CD4-positive, alpha-beta T cell treated with Interferon gamma for 1 hour (primary cell): Measurements from ENCODE around the gene KCNIP1.

Source experiments
- DNase-seq: peaks from one replicate; pipeline ENCODE4 v3.0.0-alpha.2; 2020

Gene KCNIP1

DNA sequence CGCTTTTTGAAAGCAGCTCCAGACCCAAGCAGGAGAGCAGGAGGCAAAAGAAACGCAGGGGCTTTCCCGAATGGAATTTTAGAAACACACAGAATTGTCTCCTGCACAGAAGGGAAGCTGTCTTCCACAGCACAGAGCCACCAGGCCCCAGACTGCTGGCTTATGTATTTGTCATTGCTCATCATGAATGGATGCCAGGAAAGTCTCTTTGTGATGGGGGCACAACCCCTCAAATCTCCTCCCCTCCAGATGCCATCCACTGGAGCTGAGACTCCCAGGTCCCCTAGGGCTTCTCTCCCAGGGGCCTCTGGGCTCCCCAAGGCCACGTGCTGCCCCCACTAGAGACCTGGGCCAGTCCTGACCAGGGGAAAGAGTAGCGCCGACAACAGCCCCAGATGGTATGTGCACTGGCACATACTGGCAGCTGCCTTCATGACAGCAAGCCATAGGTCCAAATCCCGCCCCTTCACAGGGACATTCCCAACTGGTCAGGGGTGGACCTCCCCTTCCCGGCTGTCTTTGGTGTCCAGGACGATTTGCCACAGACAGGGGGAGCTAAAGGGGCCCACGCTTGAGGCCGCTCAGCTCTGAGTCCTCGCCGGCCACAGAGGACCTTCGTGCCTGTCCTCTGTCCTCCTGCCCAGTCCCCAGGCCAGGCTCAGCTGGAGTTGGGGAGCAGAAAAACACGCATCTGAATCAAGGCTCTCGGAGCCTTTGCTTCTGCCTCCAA is 127.8 kb downstream of the KCNIP1 start:
- DNase-seq: no peak

DNA sequence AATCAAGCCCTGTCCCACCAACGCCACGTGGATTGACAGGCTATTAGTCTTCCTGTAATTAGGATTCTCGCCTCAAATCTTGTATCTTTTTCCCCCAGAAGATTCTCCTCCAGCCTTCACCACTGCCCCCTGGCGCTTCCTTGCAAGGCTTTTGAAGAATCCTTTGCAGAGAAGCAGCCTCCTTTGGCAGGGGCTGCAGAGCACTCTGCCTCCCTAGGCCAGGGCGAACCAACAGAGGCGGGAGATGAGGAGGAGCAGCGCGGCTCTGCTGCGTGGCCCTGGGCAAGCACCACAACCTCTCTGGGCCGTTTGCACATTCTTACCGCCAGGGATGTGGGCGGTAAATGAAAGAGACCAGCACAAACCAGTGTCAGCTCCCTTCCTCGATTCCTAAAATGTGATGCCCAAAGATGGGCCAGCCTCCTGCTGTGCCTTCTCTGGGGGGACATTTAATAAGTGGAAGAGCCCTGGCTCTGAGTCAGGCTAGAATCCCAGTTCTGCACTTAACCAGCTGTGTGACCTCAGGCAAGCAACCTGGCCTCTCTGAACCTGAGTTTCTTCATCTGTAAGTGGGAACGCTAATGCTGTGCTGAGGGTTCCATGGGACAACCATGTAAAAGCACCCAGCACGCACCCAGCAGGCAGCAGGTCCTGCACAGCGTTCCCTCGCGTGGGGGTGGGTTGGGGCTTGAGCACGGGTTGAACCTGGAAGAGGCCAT is 128.6 kb downstream of the KCNIP1 start:
- no peak for DNase-seq

DNA sequence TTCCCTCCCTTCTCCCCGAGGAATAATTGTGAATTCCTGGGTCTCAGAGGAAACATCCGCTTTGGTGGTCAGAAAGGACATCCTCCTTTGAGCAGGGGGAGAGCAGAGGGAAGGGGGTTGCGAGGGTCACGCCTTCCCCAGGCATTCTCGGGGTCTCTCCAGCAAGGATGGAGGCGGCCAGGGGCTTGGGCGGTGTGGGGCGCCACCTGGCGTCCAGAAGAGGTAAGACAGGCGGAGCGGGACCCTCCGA is 129.1 kb downstream of the KCNIP1 start:
- peak; percentile 34 for DNase-seq

GRCh38 chr5:170633235-170634081 is 129.6 kb downstream of the KCNIP1 start:
- no peak for DNase-seq

- no peak for DNase-seq
These were observed 130.6 kb downstream of the KCNIP1 start for GRCh38 chr5:170634256-170634990.

GRCh38 chr5:170635706-170636105 is 131.9 kb downstream of the KCNIP1 start:
- DNase-seq: no peak

DNA sequence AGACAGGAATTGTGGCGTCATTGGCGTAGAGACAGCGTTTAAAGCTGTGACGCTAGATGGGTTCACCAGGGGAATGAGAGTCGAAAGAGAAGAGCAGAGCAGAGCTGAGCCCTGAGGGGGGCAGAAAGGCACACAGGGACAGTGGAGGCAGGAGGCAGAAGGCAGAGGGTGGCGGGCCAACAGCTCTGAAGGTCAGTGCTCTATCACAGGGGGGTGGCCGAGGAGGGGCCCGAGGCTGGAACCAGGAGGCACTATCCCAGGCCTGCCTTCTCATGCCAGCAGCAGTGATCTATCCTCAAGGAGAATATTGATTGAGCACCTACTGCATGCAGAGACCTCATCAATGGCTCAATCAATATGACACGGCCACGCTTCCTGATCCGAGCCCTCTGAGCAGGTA is 132.4 kb downstream of the KCNIP1 start:
- no peak for DNase-seq

- DNase-seq: no peak
These were observed 133.1 kb downstream of the KCNIP1 start for GRCh38 chr5:170636801-170637477.

GRCh38 chr5:170638051-170638450 is 134.2 kb downstream of the KCNIP1 start:
- DNase-seq: no peak

DNA sequence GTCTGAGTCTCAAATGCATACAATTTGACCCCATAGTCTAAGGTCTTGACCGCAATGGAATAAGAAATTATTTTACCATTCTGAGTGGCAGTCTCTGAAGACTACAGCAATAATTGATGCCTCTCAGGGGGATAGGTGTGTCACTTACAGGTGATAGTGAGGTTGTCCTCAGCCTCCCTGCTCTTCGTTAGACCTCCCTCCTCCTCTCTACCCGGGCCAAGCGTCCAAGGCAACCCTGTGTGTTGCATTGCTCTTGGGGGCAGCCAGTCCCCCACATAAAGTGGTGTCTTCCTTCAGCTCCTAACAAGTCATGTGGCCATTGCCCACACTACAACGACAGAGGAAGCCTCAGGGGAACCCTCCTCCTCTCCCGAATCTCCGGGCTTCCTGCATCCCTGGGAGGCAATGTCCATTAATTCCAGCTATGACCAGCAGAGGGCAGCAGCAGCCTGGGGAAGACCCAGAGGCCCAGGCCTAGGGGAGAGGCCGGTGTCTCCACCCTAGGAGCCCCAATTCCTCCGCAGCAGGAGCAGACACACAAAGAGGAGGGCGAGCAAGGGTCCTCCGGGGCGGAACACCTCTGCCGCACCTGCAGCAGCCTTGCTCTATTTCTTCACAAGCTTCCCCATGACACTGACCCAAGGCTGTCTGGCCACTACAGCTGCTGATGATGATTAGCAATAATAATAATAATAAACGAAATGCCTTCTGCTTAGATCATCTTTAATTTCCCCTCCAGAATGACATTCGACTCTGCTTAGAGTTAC is 134.8 kb downstream of the KCNIP1 start:
- peak; percentile 29 for DNase-seq

DNA sequence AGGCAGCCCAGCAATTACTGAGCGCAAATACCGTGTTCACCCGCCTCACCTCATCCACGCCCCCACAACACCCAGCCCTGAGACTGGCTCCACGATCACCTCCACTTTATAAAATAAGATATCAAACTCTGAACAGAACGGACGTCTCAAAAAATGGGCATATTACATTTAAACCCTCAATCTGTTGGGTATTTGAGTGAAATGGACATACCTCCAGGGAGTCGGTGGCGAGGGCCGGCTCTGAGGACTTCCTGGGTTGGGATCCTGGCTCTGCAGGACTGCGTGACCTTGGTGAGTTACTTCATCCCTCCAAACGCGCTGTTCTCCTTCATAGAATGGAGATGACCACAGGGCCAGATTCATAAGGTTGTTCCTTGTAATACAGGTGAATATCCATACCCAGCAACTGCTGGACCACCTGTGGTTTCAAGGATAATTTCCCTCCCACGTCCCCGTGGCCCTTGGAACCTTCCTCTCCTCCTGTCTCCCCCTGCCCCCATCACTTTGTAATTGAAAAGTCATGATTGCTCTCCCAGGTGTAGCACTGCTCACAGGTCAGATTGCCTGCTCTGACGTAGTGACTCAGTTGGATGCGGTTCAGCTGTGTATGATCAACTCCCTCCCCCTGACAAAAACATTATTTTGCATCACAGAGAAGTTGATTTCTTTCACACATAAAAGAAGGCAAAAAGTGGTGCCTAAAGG is 135.6 kb downstream of the KCNIP1 start:
- no peak for DNase-seq

DNA sequence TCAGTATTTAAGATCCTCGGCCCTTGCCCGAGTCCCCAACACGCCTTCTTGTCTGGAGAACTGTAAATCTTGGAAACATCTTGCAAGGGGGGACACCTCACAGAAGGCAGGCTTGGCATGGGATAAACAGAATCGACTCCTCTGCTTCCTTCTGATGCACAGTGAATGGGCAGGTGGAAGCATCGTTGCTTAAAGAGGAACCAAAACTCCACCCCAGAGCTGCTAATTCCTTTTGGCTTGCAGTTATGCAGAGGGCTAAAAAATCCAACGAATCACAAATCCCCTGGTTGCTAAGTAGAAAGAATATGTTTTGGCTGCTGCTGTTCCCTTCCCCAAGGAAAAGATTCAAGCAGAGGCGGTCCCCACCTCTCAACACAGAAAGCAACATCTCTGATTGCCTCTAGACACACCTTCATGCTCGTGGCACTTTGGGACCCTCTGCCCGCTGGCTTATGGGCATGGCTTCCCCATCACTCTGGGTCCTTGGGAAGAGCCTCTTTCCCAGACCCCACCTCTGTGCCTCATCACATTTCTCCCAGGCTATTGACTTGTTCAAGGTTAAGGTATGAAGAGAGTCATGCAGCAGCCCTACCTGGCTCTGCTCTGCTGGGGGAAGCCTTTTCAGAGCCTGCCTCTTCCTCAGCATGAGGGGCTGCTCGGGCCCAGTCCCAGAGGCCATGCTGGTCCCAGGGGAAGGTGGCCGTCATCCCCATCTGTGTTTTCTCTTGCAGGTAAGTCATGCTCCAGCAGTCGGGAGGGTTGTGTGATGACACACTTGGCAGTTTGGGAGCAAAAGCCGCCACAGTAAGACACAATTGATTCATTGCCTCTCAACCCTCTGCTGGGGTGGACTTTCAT is 137.1 kb downstream of the KCNIP1 start:
- no peak for DNase-seq

GRCh38 chr5:170641589-170642031 is 137.8 kb downstream of the KCNIP1 start:
- DNase-seq: no peak

GRCh38 chr5:170642066-170642735 is 138.4 kb downstream of the KCNIP1 start:
- no peak for DNase-seq

DNA sequence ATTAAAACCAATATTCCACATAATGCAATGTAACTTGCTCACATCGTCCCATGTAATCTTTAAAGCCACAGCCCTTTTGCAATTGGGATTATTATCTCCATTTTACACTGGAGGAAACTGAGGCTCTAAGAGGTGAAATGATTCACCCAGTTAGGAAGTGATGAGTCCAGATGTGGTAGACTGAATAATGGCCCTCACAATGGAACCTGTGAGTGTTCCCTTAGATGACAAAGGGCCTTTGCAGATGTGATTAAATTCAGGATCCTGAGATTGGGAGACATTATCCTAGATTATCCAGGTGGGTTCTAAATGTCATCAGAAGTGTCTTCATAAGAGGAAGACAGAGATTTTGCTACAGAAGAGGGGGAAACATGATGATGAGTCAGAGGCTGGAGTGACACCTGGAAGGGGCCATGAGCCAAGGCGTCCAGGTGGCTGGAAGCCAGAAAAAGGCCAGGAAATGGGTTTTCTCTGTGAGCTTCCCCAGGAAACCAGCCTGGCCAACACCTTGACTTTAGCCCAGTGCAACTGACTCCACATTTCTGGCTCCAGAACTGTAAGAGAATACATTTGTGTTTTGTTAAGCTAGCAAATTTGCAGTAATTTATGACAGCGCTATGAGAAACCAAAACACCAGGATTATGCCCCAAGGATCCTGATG is 139.1 kb downstream of the KCNIP1 start:
- no peak for DNase-seq

DNA sequence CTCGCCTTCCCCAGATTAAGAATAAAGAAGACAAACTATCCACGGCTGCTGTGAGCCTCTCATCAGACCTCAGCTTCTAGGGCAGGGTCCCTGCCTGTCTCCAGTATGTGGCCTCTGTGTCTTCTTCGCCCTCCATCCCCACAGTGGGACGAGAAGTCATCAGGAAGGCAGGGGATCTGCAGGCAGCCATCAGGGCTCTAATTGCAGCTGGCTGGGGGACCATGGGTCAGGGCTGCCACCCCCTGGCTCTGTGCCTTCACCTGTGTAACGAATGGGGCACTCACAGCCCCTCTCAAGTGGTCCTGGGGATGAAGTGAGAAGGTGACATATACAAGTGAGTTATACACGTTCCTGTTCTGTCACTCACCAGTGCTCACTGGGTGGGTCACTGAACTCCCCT is 139.8 kb downstream of the KCNIP1 start:
- DNase-seq: no peak

- DNase-seq: no peak
These were observed 140.7 kb downstream of the KCNIP1 start for GRCh38 chr5:170644501-170644900.

- no peak for DNase-seq
These were observed 144.7 kb downstream of the KCNIP1 start for GRCh38 chr5:170648541-170648940.

DNA sequence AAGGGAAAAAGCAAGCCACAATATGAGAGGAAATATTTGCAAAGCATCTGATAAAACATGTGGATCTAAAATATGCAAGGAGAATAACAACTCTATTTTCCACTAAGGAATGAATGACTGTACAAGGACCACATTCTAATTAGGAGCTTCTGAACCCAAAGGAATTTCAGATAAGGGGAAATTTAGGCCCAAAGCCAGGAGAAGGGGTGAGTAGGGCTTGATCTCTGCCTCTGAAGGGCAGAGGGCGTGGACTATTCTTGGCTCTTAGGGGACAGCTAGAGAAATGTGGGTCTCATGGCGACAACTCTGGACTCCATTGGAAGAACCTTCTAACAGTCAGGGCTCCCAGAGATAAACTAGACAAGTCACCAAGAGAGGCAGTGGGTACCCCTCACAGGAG is 147.0 kb downstream of the KCNIP1 start:
- no peak for DNase-seq
